ENCODE measurements around the gene STK17B.

DNA sequence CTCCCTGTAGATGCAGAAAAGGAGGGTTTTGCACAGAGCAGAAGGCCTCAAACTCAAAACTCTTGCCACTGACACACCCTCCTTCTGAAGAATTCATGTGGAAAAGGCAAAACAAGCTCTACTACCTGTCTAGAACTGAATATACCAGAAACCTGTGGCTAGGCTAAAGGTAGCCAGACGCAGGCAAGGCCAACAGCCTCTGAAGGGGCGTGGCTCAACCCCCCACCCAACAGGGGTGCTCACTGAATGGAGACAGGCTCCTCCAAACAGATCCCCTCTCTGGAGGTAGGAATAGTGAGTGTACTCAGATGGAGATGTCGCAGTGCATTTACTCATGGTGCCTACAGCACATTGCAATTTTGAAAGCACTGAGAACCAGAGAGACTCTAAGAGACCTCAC is 3.0 kb upstream of the STK17B start:
- TF ChIP-seq EZH2 (IDR thresholded peaks at IDR 0.05; ENCODE audit: low read depth): no peak
- TF ChIP-seq, protein P1, sequence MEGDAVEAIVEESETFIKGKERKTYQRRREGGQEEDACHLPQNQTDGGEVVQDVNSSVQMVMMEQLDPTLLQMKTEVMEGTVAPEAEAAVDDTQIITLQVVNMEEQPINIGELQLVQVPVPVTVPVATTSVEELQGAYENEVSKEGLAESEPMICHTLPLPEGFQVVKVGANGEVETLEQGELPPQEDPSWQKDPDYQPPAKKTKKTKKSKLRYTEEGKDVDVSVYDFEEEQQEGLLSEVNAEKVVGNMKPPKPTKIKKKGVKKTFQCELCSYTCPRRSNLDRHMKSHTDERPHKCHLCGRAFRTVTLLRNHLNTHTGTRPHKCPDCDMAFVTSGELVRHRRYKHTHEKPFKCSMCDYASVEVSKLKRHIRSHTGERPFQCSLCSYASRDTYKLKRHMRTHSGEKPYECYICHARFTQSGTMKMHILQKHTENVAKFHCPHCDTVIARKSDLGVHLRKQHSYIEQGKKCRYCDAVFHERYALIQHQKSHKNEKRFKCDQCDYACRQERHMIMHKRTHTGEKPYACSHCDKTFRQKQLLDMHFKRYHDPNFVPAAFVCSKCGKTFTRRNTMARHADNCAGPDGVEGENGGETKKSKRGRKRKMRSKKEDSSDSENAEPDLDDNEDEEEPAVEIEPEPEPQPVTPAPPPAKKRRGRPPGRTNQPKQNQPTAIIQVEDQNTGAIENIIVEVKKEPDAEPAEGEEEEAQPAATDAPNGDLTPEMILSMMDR (conservative IDR thresholded peaks at IDR 0.05): no peak

All from PC-9 (cell line).